ENCODE measurements around the gene FAM25C.
"Not testable (repeated sequence)": the region's sequence is repeated elsewhere in the genome, so short reads cannot be mapped to it uniquely, and the experiment has no call there.

FAM25C gene

DNA sequence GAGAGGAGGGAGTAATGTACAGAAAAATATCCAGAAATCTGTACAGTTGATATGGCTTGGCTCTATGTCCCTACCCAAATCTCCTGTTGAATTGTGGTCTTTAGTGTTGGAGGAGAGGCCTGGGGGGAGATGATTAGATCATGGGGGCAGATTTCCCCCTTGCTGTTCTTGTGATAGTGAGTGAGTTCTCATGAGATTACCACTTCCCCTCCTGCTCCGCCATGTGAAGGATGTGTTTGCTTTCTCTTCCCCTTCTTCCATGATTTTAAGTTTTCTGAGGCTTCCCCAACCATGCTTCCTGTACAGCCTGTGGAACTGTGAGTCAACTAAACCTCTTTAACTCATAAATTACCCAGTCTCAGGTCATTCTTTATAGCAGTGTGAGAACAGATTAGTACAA lies 52.2 kb downstream of the FAM25C start:
- not testable (repeated sequence) for DNase-seq
